ENCODE results near the gene EFCC1.
"Not testable (repeated sequence)": the region's sequence is repeated elsewhere in the genome, so short reads cannot be mapped to it uniquely, and the experiment has no call there.

GRCh38 chr3:129069313-129070085 lies 68.4 kb downstream of the EFCC1 start:
- not testable (repeated sequence) for TF ChIP-seq EZH2phosphoT487 (IDR thresholded peaks at IDR 0.05; ENCODE audit: borderline replicate concordance, low read depth, low read length); CTCF (conservative IDR thresholded peaks at IDR 0.05; ENCODE audit: low read length)

Measured in OCI-LY7 (cell line).